GM19193 (cell line): ENCODE measurements around the gene CDH13.

ENCODE experiments used
- POLR2A ChIP-seq: IDR thresholded peaks from 4 replicates; pipeline ENCODE4 v1.6.1; 2011; ENCODE audit not compliant: insufficient read depth, insufficient read length; ENCODE audit errors: extremely low read depth

Gene CDH13

DNA sequence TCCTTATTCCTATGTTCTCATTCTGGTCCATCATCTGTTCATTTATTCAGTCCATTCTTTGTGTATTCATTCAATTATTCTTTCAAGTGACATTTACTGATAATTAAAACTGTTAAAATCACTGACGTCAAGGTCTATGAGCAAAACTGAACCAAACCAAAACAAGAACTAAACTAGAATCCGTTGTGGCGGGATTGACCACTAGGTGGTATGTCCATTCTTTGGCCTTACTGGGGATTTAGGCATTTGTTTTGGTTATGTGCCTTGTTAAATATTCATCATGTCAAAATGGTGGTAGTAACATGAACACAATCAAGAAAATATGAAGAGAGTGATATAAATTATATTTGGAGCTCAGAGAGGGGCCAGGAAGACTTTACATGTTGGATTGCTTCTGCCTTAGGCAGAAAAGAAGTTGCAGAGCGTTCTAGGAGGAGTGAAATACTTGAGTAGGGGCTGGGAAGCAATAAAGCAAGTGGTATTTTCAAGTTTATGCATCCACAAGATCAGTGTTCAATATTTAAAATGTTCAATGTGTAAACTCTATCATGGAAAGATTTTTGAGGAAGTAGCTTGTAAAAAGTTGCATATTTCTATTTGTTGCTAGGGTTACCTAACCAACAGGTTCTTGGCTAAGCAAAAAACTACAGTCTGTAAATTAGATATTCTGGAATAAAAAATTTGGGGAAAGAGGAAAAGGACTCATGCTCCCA is 129.0 kb downstream of the CDH13 start:
- no peak for TF ChIP-seq POLR2A

DNA sequence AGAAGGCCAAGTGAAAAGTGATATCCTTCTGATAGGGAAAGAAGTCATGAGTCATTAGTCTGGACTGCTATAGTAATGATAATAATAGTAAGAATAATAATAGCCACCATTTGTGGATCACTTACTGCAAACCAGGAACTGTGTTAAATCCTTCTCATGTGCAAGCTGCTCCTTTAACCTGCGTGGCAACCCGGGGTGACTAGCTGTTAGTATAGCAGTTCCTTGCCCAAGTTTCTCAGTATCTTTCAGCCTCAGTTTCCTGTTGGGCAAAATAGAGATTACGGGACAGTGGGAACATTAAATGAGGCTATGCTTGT is 129.5 kb downstream of the CDH13 start:
- no peak for TF ChIP-seq POLR2A

GRCh38 chr16:82758406-82758805 is 131.6 kb downstream of the CDH13 start:
- TF ChIP-seq POLR2A, result no peak

- TF ChIP-seq POLR2A, result no peak
These were observed 132.1 kb downstream of the CDH13 start for GRCh38 chr16:82758904-82759303.

GRCh38 chr16:82761236-82761635 is 134.5 kb downstream of the CDH13 start:
- no peak for TF ChIP-seq POLR2A

DNA sequence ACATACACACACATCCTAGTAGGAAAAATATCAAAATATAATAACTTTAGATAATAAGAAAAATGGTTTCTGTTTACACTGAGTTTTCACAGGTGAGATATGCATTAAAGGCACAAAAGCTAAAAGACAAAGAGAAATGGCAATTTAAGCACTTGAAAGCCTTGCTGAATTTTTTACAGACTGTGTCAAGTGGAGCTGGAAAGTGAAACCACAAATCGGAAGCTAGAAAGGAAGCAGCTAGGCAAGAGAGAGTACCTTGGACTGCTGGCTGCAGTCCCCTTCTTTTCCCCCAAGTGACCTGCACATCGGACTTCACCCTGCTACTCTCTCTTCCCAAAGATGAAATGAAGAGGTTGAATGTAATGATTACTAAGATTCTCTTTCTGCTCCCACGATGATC is 135.1 kb downstream of the CDH13 start:
- no peak for TF ChIP-seq POLR2A

DNA sequence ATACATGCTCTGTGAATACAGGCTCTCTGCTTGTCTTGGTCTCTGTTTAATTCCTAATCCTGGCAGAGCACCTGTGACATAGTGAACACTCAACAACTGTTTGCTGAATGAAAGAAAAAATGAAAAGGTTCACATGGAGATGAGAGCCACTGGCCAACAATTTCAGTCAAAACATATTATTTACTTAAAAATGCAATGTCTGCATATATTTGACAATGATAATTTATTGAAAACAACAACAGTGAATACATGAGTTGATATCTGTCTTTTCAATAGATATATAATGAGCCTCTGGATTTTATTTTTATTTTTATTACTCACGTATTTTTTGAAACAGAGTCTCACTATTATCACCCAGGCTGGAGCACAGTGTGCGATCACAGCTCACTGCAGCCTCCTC is 136.6 kb downstream of the CDH13 start:
- TF ChIP-seq POLR2A, result no peak

DNA sequence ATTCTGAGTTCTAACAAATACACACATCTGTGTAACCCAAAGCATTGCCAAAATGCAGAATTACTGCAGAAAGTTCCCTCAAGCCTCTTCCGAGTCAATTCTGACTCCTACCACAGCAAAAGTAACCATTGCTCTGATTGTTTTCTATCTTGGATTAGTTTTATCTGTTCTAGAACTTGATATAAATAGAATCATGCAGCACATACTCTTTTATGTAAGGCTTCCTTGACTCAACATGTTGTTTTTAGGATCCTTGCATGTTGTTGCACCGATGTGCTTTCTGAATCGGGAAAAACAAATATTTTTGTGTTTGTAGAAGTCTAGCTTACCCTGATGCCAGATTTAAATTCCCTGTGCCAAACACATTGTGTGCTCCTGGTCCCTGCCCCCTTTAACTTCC is 140.4 kb downstream of the CDH13 start:
- TF ChIP-seq POLR2A, result no peak

DNA sequence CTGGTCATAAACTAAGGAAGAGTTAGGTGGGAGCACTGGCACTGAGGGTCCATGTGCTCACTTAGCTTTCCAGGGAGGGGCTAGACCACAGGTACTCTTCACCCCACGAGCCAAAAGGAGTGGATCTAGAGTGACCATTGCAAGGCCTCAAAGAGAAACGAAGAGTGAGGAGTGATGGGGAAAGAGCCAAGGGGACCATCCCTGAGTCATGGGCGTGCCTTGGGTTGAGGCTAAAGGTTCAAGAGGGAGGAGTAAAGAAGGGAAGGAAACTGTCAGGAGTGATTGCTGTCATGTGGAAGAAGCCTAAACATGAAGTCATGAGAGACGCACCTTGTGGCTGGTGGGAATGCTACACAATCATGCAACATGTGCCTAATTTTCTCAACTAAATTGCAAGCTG is 141.0 kb downstream of the CDH13 start:
- TF ChIP-seq POLR2A, result no peak

DNA sequence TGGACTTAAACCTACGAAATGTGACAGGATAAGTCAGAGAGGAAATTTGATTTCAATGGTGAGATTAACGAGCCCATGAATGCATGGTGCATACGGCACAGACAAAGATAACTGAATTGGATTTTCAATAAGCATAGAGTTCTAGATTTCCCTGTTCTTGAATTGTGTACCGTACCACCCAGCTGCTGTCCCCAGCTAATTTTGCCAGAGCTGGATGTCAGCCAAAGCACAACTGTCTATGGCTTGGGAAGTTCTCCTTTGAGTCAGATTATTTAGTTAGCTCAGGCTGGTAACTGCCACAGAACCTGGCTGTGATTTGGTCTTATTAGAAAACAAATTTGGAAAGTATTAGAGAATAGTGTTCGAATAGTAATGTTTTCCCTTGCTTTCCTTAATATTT is 143.1 kb downstream of the CDH13 start:
- TF ChIP-seq POLR2A, result no peak

DNA sequence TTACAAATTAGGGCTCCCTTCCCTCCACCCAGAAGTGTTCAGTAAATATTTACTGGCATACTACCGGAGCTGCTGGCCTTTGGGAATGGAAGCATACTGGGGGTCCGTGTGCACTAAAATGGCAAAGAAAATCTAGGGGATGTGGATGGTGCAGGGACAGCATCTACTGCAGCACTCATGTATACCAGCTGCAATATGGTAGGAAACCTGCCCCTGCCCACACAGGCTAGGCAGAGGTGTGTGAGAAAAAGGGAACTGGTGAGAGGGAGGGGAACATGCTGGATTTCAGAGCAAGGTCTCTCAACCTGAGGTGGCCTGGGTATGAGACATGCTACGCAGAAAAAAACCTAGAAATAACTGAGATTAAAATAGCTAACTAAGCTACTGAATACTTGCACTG is 145.4 kb downstream of the CDH13 start:
- TF ChIP-seq POLR2A, result no peak

DNA sequence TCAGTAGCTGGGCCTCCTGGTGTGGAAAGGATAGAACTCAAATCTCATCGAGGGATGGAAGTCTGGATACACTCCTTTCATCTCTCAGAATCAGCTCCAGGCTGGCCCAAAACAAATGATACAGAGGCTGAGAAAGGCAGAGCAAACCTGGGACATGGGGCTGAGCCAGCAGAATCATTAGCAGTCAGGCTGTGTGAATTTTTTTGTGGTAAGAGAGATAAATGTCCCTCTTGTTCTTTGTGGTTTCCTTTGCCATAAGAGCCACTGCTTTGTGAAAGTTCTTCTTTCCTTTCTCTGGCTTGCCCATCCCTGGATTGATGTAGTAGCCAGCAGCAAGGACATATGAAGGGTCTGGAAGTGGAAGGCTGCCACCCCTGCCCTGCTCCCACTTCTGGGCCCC is 146.2 kb downstream of the CDH13 start:
- no peak for TF ChIP-seq POLR2A

DNA sequence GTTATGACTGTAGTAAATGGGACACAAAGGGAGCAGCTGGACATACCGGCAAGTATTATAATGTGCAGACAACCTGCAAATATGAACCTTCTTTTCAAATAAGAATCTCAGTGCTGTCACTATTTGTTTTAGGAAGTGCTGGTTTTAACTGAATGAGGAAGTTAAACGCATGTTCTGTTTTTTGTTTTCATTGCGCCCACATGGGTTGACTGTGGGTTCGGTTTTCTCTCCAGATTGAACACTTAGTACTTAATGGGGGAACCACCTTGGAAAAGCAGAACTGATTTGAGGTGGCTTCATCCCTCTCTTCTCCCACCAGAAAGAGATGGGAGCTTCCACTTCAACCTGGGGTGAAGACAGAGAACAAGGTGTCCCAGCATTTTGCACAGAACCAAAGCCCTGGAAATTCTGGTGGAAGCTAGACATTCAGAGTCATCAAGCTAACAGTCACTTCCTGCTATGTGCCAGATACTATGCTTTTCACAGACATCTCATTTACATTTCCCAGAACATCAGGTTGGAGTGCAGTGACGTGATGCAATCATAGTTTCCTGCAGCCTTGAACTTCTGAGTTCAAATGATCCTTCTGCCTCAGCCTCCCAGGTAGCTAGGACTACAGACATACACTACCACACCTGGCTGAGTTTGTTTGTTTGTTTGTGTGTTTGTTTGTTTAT is 149.8 kb downstream of the CDH13 start:
- no peak for TF ChIP-seq POLR2A

- no peak for TF ChIP-seq POLR2A
These were observed 156.0 kb downstream of the CDH13 start for GRCh38 chr16:82782715-82783251.

GRCh38 chr16:82783933-82784572 is 157.3 kb downstream of the CDH13 start:
- TF ChIP-seq POLR2A, result no peak

- no peak for TF ChIP-seq POLR2A
These were observed 157.8 kb downstream of the CDH13 start for GRCh38 chr16:82784573-82784968.
